Gastroesophageal sphincter (tissue), 4 donors: ENCODE results near the gene DAB1. TPM values are rescaled to one million over a fixed set of nuclear protein-coding genes. Genes with fewer than 3 reads are reported as not detected.

Source experiments
- ATAC-seq: fragments of 150-250 bp; one replicate; pipeline ENCODE4 v1.9.1; 2016; ENCODE audit warnings: mild to moderate bottlenecking, moderate library complexity
- H3K27ac ChIP-seq, 4 donors: fragments of 200-600 bp; sonication (generic) in 3 of 4; 1 replicate in 3 of 4; 2 replicates in 1 of 4; pipeline ENCODE4 v1.5.1; 2016 to 2019
- H3K27me3 ChIP-seq: fragments of 200-600 bp; sonication (generic); one replicate; pipeline ENCODE4 v1.5.1; 2019
- H3K36me3 ChIP-seq, 2 donors: fragments of 200-600 bp; sonication (generic); one replicate each; pipeline ENCODE4 v1.5.1; 2019; ENCODE audit warnings: control low read depth in 1 of 2
- H3K4me1 ChIP-seq, 3 donors: fragments of 200-600 bp; sonication (generic); 1 replicate in 2 of 3; 2 replicates in 1 of 3; pipeline ENCODE4 v1.5.1; 2016 to 2019; ENCODE audit warnings: control low read depth in 2 of 3
- H3K4me3 ChIP-seq, 2 donors: fragments of 200-600 bp; sonication (generic); one replicate each; pipeline ENCODE4 v1.5.1; 2019; ENCODE audit warnings: mild to moderate bottlenecking in 1 of 2, moderate library complexity in 1 of 2
- H3K9me3 ChIP-seq, 3 donors: fragments of 200-600 bp; sonication (generic); one replicate each; pipeline ENCODE4 v1.5.1; 2017 to 2019; ENCODE audit warnings: control low read depth in 2 of 3
- CTCF ChIP-seq, 4 experiments: fragments of 200-600 bp in 2 of 4; fragments of 450-650 bp in 2 of 4; sonication (generic) in 1 of 4; IDR thresholded peaks; one replicate each; pipeline ENCODE4 v1.5.1; 2017 to 2019; ENCODE audit warnings: antibody characterized with exemption in 4 of 4, mild to moderate bottlenecking in 2 of 4, moderate library complexity in 2 of 4
- EP300 ChIP-seq: sonication (generic); formaldehyde crosslinking; IDR thresholded peaks from one replicate; pipeline ENCODE4 v1.6.1; 2017; ENCODE audit warnings: antibody characterized with exemption, mild to moderate bottlenecking
- POLR2A ChIP-seq, 2 donors: fragments of 450-650 bp; IDR thresholded peaks; one replicate each; pipeline ENCODE4 v1.6.1; 2017; ENCODE audit warnings: antibody characterized with exemption in 2 of 2, mild to moderate bottlenecking in 2 of 2, moderate library complexity in 1 of 2
- POLR2AphosphoS5 ChIP-seq: sonication (generic); formaldehyde crosslinking; IDR thresholded peaks from one replicate; pipeline ENCODE4 v1.6.1; 2017; ENCODE audit warnings: antibody characterized with exemption
- WGBS, 2 donors: methylation state at CpG; one replicate each; pipeline ENCODE4 v1.1.5; 2018; ENCODE audit warnings: low coverage in 1 of 2; 5-methylcytosine and 5-hydroxymethylcytosine counted together
- total RNA-seq, 4 donors: library from RNA; depleted of rRNA; stranded (reverse); fragments of >200 nt; gene quantifications; one replicate each; pipeline ENCODE4 v1.1.0, GENCODE V29; 2016

DAB1 gene
- total RNA-seq, 4 donors from 2014 or later = 0.47 to 1.6 (median 1.1) TPM

GRCh38 chr1:57204942-57205787, 218.7 kb downstream of the DAB1 start:
- H3K27me3 ChIP-seq = no peaks in the 10 kb centered on the region
- TF ChIP-seq POLR2A (IDR thresholded peaks at IDR 0.05) (no peak), EP300 (no peak), CTCF (IDR thresholded peaks at IDR 0.05) (no peak), POLR2AphosphoS5 (no peak)
- H3K4me1 ChIP-seq = no peaks in the 10 kb centered on the region
- H3K36me3 ChIP-seq = no peaks in the 10 kb centered on the region
- no peak overlapping the region for H3K27ac ChIP-seq
- no peak overlapping the region for H3K4me3 ChIP-seq
- no peak for ATAC-seq
- WGBS, 2 donors = 71 to 79% methylated on average over 3 to 5 of the region's 5 CpGs
- H3K9me3 ChIP-seq = no peaks in the 10 kb centered on the region

- no peaks in the 10 kb centered on the region for H3K9me3 ChIP-seq
- H3K4me1 ChIP-seq = no peaks in the 10 kb centered on the region
- no peak overlapping the region for H3K27ac ChIP-seq
- no peaks in the 10 kb centered on the region for H3K36me3 ChIP-seq
- ATAC-seq = no peak
- H3K27me3 ChIP-seq = no peaks in the 10 kb centered on the region
- WGBS, 2 donors = 49 to 53% methylated on average over 2 to 3 of the region's 3 CpGs
- H3K4me3 ChIP-seq = no peak overlapping the region
- TF ChIP-seq POLR2A (IDR thresholded peaks at IDR 0.05) = no peak
- TF ChIP-seq POLR2AphosphoS5 = no peak
- no peak for TF ChIP-seq CTCF (IDR thresholded peaks at IDR 0.05)
- no peak for TF ChIP-seq EP300
Measured at GRCh38 chr1:57204091-57204490, 219.8 kb downstream of the DAB1 start.

- no peak for ATAC-seq
- 52 to 69% methylated on average over 2 of the region's 2 CpGs for WGBS, 2 donors
Measured at GRCh38 chr1:57202241-57202640, 221.6 kb downstream of the DAB1 start.

GRCh38 chr1:57198912-57199311, 224.9 kb downstream of the DAB1 start:
- Histone ChIP-seq H3K27me3 (no peaks in the 10 kb centered on the region), H3K4me3 (no peak overlapping the region), H3K4me1 (no peaks in the 10 kb centered on the region), H3K36me3 (no peaks in the 10 kb centered on the region), H3K9me3 (no peaks in the 10 kb centered on the region), H3K27ac (no peak overlapping the region)
- no peak for ATAC-seq
- TF ChIP-seq POLR2AphosphoS5 (no peak), CTCF (IDR thresholded peaks at IDR 0.05) (no peak), POLR2A (IDR thresholded peaks at IDR 0.05) (no peak), EP300 (no peak)
- WGBS, 2 donors = 61 to 86% methylated on average over 2 of the region's 2 CpGs

More at GRCh38 chr1:57202241-57202640, 221.6 kb downstream of the DAB1 start:
- no peaks in the 10 kb centered on the region for H3K4me1 ChIP-seq
- H3K36me3 ChIP-seq = no peaks in the 10 kb centered on the region
- TF ChIP-seq EP300 (no peak), CTCF (IDR thresholded peaks at IDR 0.05) (no peak), POLR2AphosphoS5 (no peak), POLR2A (IDR thresholded peaks at IDR 0.05) (no peak)
- H3K27me3 ChIP-seq = no peaks in the 10 kb centered on the region
- no peak overlapping the region for H3K27ac ChIP-seq
- H3K4me3 ChIP-seq = no peak overlapping the region
- no peaks in the 10 kb centered on the region for H3K9me3 ChIP-seq

- Histone ChIP-seq H3K4me3 (no peak overlapping the region), H3K9me3 (no peaks in the 10 kb centered on the region), H3K36me3 (no peaks in the 10 kb centered on the region), H3K27ac (no peak overlapping the region), H3K4me1 (no peaks in the 10 kb centered on the region), H3K27me3 (no peaks in the 10 kb centered on the region)
- no peak for TF ChIP-seq CTCF (IDR thresholded peaks at IDR 0.05)
- TF ChIP-seq EP300 = no peak
- no peak for TF ChIP-seq POLR2A (IDR thresholded peaks at IDR 0.05)
- TF ChIP-seq POLR2AphosphoS5 = no peak
- WGBS, 2 donors = 86 to 88% methylated on average over 1 of the region's 1 CpG
- ATAC-seq = no peak
Measured at GRCh38 chr1:57195436-57195941, 228.4 kb downstream of the DAB1 start.
